Islet of Langerhans (tissue), 1 donor: ENCODE results near the gene ALS2.
"Not testable (repeated sequence)": the region's sequence is repeated elsewhere in the genome, so short reads cannot be mapped to it uniquely, and the experiment has no call there.

Source experiments
- FAIRE-seq: peaks from one replicate; lab custom pipeline; 2011; peaks lifted over from hg19 to GRCh38; lab: Jason Lieb, UNC

The ALS2 gene

GRCh38 chr2:201793631-201794030, 12.9 kb upstream of the ALS2 start:
- FAIRE-seq: no peak

- no peak for FAIRE-seq
Measured at GRCh38 chr2:201790989-201791388, 10.3 kb upstream of the ALS2 start.

GRCh38 chr2:201790291-201790690, 9.6 kb upstream of the ALS2 start:
- no peak for FAIRE-seq

- FAIRE-seq: no peak
Measured at GRCh38 chr2:201789395-201789794, 8.7 kb upstream of the ALS2 start.

GRCh38 chr2:201788371-201788770, 7.6 kb upstream of the ALS2 start:
- FAIRE-seq: no peak

- FAIRE-seq: no peak
Measured at GRCh38 chr2:201786471-201786870, 5.7 kb upstream of the ALS2 start.

- FAIRE-seq: no peak
Measured at GRCh38 chr2:201785135-201785534, 4.4 kb upstream of the ALS2 start.

GRCh38 chr2:201784563-201784962, 3.8 kb upstream of the ALS2 start:
- no peak for FAIRE-seq

GRCh38 chr2:201781557-201782051, 871 bp upstream of the ALS2 start:
- no peak for FAIRE-seq

- FAIRE-seq: no peak
Measured at GRCh38 chr2:201779901-201780673, 646 bp downstream of the ALS2 start.

- FAIRE-seq: peak; percentile 89
Measured at GRCh38 chr2:201777869-201778268, 2.9 kb downstream of the ALS2 start.

- FAIRE-seq: no peak
Measured at GRCh38 chr2:201777043-201777442, 3.7 kb downstream of the ALS2 start.

GRCh38 chr2:201775326-201775725, 5.4 kb downstream of the ALS2 start:
- no peak for FAIRE-seq

GRCh38 chr2:201774546-201774945, 6.2 kb downstream of the ALS2 start:
- no peak for FAIRE-seq

- FAIRE-seq: no peak
Measured at GRCh38 chr2:201773990-201774389, 6.7 kb downstream of the ALS2 start.

- no peak for FAIRE-seq
Measured at GRCh38 chr2:201769666-201770373, 10.9 kb downstream of the ALS2 start.

- no peak for FAIRE-seq
Measured at GRCh38 chr2:201768918-201769317, 11.8 kb downstream of the ALS2 start.

GRCh38 chr2:201765799-201766198, 14.9 kb downstream of the ALS2 start:
- FAIRE-seq: no peak

GRCh38 chr2:201764469-201764868, 16.3 kb downstream of the ALS2 start:
- FAIRE-seq: not testable (repeated sequence)

- FAIRE-seq: no peak
Measured at GRCh38 chr2:201761101-201761500, 19.6 kb downstream of the ALS2 start.

- FAIRE-seq: no peak
Measured at GRCh38 chr2:201759567-201759966, 21.2 kb downstream of the ALS2 start.

GRCh38 chr2:201758873-201759272, 21.9 kb downstream of the ALS2 start:
- FAIRE-seq: no peak

GRCh38 chr2:201758234-201758633, 22.5 kb downstream of the ALS2 start:
- FAIRE-seq: no peak
